ENCODE results near the gene CACNA2D1.

Gene CACNA2D1

DNA sequence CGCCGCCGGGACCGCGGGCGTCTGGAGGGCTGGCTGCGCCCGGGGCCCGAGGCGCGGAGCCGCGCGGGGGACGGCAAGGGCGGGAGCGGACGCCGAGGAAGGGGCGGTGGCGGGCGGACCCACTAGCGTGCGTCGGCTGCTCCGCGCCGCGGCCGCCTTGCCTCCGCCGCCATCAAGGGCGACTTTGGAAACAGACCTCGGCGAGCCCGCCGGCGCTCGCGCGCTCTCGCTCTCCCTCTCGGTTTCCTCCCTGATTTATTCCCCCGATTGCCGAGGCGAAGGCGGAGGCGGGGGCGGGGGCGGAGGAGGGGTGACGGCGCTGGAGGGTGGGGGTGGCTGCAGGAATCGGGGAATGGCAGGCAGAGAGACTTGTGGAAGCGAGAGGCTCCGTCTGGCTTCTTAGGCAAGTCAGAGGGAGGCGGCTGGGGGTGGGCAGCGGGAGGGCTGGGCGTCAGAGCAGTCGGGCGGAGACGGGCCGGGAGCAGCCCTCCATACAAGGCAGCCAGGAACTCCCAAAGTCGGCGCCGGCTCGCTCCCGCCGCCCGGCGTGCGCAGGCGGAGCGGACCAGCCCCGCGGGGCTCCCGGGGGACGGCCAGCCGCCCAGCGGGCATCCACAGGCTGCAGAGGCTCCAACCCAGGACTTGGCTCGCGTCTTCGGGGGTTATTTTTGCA, at the start of gene CACNA2D1:
Gene CACNA2D1, minus strand, starts transcription at position 231 of the 673 bp plus-strand sequence.
- no peak for DNase-seq

DNA sequence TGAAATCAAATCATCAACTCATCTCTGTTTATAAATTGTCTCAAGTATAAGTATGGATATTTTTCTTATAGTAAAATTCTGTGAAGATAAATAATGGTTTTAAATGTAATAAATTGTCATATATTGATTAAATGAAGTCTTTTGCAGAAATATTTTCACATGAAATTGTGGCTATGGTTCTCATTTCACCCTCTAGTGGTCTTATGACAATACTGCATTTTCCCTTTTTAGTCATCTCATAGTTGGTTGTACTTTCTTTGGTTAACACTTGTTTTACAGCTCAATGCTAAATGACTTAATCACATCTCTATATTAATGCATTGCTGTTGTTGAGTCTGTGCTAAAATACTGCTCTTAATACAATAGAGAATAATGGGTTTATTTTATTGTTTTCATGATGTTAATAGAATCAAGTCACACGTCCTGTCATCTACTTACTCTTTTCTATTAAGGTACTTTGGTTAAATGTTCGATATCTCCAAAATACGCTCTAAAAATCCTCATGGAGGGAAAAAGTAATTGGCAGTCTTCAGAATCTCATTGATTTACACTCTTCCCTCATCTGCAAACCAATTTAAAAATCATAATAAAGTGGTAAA, 38.0 kb upstream of the CACNA2D1 start:
- no peak for DNase-seq

DNA sequence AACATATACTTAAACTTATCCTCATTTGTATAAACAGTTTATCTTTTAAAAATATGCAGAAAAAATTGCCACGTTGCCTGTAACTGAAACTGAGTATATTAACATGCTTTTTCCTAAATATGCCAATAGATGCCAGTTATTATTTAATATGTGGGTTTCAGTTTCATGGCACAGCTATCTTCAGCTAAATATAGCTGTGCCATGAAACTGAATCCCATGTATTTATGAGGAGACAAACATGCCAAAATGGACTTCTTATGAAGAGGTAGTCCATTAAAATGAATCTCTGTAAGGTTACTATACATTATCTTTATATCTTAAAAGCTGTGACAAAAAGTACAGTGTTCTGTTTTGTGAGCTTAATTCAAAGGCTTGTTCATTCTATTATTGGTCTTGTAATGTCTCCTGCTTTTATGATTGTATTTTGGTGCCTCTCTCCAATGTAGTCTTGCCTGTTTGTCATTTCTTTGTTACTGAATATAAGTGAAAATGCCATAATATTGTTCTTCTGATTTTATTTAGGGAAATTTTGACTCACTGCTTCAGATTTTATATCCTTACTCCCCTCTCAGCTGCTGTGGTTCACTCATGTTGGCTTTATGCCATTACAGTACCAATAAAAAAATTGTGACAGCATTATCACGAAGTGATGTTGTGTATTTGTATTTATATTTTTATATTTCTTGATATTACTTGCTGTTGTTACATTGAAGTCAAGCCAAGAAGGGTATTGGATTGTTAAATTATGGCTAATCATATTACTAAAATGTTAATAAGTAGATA, 34.3 kb upstream of the CACNA2D1 start:
- no peak for DNase-seq

DNA sequence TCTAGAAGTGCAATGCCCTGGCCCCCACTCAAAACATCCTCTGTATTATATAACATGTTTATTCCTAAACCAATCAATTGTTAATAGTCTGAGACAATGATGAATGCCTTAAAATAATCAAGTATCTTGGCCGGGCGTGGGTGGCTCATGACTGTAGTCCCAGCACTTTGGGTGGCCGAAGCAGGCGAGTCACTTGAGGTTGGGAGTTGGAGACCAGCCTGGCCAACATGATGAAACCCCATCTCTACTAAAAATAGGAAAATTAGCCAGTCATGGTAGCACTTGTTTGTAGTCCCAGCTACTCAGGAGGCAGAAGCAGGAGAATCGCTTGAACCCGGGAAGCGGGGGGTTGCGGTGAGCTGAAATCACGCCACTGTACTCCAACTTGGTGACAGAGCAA, 29.4 kb upstream of the CACNA2D1 start:
- no peak for DNase-seq

DNA sequence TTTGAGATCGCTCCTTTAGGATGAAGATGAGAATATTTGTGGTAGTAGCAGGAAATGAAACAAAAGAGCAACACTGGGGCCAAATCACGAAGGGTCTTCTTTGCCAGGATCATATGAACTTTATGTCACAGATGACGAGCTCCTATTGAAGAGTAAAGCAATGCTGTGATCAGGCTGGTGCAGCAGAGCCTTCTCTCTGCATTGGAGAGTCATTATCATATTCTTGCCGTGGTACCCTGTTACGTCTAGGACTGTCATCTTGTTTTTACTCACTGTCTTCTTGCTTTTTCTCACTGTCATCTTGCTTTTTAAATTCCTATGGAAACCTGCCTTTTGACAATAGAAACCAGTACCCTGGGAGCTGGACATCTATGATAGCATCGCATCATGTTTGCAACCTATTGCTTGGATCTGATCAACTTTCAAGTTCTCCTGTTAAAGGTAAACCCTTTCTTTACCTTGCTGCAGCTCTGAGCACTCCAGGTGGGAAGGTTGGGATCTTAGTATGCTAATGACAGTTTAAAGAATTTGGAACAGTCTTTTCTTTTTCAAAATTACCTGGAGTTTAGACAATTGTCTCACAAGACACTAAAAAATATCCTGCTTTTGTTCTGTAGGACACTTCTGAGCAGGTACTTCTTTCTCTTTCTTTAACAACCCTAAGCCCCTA, 27.9 kb upstream of the CACNA2D1 start:
- no peak for DNase-seq

DNA sequence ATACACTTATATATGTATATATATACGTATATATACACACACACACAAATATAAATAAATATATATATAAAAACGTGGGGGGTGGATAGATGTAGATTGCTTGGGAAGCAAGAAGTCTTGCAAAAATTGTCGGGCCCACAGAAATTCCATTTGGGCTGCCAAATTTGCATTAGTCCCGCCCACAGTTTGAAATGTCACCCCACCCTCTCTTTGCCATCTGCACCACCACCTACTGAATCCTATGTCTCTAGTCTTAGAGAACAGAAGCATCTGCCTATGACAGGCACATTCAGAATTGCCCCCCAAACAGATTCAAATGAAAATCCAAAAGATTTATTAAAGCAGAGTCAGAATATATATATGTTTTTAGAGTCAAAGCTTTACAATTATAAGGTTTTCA, 25.6 kb upstream of the CACNA2D1 start:
- no peak for DNase-seq

DNA sequence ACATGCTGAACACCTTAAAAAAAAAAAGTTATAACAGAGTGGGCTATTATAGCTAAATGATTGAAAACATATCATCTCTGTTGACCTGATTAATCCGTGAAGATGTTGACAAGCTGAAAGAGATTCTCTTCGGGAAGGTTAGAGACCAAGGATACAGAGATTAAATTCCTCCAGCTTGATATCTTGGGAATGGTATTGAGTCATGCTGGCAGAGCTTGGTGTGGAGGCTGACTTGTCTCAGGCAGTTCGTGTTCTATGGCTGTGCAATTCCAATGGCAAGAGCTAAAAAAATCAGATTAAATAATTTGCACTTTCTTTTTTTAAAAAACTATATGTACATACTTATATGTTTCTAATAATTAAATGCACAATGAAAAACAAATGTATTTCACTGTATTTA, 24.9 kb upstream of the CACNA2D1 start:
- DNase-seq: no peak

DNA sequence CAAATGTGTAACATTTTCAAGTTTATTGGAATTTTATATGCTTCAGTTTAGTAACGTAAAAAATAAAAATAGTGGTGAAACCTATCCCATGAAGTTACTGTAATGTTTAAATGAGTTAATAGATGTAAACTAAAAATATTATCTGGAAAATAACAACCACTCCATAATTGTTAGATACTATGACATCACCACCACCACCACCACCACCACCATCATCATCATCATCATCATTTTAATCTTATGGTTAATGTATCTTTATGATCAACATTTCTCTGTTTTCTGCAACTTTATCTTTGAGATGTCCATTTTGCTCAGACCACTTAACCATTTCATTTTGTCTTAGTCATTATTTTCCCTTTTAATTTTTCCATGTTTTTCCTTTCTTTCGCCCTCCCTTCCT, 23.4 kb upstream of the CACNA2D1 start:
- no peak for DNase-seq

DNA sequence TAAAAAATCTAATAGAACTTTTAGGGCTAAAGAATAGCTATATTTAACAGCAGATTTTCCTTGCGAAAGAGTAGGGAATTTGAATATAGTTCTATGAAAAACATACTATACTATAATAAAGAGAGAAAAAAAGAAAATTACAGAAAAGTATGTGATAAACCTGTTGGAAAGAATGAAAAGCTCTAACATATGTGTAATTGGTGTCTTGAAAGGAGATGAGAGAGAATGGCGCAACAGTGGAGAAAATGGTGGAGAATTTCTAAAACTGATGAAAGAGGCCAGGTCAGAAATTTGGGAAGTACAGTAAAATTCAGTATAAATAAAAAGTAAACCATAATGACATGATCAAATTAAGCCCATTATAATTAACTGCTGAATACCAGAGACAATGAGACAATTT, 20.8 kb upstream of the CACNA2D1 start:
- no peak for DNase-seq

DNA sequence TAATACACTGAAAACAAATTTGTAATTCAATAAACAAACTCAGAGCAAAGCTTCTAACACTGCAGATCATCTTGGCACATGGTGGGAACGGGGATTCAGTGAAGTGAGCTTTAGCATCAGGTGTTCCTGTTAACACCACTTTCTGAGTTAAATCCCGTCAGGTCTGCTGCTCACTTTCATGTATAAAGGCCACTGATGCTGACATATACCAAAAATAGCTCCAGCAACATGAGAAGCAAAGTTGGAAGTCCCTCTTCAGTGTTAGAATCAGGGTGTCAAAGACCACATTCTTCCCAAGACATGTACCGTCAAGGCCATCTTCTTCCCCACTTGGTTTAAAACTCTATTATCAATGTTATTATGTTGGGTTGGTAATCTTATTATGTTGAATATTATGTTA, 11.7 kb upstream of the CACNA2D1 start:
- no peak for DNase-seq

DNA sequence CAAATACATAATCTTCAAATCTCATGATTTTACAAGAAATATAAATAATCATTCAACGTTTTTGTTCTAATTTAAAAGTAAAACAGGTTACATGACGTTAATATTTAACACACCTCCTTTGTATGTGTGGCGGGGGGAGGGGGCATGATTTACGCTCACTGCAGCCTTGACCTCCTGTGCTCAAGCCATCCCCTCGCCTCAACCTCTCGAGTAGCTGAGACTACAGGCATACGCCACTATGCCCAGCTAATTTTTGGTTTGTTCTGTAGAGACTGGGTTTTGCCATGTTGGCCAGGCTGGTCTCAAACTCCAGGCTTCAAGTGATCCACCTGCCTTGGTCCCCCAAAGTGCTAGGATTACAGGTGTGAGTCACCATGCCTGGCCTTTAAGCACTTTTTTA, 7.2 kb upstream of the CACNA2D1 start:
- DNase-seq: no peak

DNA sequence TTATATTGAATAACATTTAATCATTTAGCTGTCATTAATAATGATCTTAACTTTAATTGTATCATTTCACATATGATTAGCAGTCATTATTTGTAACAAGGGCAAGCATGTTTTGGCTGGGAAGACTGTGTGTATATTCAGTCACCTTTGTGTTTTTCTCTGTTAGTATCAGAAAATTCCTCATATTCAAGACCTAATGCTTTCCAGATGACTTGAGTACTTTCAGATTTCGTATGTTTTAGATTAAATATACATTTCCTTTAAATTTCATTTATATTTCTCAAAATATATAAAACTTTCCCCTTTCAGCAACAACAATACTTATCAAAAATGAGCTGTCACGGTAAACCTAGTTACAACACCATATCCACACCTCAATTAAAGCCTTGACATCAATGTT, 6.3 kb upstream of the CACNA2D1 start:
- no peak for DNase-seq

DNA sequence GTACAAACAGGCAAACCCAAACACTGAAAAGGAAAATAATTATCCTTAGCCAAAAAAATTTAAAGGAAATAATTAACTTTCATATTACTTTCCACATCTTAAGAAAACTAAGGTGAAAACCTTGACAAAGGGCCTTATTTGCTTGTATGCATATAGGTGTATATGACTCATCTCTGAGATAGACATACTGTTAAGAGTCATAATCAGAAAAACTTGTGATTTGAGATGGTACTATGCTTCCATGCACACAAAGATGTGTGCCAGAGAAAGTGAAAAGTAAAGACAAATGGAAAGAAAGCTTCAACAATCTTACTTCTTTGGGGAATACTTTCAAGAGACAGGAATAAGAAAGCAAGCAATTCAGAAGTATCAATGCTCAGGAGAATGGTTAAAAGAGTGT, 3.3 kb upstream of the CACNA2D1 start:
- DNase-seq: no peak

DNA sequence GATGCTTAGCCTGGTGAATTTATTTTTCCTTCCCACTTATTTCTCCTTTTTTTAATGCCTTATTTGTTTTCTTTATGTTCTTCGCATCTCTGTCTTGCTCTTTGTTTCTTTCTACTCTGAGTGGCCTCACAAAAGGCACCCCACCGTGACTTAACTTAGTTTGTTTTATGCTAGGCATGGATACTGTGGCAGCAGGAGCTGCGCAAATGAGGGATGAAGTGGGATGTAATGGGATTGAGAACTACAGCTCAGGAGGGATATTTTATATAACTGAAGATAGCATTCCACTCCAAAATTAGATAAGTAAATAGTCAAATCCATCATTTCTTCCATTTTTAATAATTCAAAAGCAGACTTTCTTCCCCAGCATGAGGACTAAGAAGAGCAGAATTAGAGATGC, 1.7 kb upstream of the CACNA2D1 start:
- no peak for DNase-seq

DNA sequence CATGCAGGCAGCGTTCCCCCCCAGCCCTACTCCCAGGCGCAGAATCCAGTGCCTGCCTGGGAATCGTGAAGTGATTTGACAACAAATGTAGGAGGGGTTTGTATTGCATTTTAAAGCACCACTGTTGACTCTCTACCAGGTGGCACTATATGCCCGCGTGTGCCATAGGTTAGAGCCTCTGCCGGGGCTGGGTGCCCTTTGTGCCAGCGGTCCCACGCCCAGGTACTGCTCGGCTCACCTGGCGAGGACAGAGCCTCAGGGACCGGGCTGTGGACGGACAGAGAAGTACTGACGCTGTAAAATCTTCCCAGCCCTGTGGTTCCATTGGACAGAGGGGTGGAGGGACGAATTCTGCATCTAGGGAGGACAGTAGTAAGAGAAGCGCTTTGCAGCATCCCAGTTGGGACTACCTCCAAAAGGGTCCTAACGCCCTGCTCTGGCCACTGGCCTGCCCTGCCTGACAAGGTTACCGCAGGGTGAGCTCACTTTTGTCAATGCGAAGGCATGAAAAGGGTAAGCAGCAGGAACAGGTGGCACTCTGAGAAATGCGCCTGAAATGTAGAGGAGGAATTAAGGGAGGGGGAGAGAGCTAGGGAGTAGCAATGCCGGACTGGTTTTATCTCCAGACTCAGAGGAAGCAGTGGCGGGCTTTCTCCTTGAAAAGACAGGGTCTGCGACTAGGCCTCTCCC, 788 bp upstream of the CACNA2D1 start:
- DNase-seq: no peak

DNA sequence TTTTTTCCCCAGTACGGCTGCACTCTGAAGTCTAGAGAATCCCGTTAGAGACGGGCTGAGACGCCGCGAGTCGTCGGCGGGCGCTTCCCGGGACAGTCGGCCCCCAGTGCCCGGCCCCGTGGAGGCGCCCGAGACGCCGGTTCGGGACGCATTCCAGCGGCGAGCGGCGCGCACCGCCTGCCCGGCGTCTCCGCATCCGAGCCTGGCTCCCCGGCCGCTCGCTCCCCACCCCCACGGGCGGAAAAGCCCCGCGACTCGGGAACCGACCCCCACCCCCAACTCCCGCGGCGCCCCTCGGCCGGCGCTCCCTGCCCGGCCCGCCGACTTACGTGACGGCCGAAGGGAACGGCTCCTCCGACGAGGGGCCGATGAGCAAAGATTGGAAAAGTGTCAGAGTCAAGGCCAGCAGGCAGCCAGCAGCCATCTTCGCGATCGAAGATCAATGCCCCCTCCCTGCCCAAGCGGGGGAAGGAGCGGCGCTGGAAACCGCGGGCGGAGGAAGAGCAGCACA, 486 bp downstream of the CACNA2D1 start:
- DNase-seq: no peak

DNA sequence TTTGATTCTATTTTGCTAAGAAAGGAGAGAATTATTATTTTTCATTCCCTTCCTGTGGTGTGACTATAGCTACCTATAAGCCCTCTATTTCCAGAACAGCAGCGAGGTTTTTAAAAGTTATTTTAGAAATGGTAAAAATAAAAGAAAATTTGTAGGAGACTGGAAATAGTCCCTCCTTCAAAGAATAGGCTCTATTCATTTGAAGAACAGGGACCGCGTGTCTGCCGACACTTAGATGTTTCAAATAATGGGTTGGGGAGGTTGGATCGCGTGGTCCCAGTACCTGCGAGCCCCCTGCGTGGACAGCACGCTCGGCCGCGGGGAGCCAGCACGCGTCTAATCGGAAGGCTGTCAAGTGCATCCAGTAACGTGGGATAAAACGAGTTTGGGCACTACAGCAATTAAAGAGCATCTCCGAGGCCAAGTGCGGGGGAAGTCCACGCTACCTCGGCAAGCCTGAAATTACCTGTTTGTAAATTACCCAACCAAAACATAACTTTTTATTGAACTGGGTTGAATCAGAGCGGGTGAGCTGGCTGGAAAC, 1.0 kb downstream of the CACNA2D1 start:
- no peak for DNase-seq

DNA sequence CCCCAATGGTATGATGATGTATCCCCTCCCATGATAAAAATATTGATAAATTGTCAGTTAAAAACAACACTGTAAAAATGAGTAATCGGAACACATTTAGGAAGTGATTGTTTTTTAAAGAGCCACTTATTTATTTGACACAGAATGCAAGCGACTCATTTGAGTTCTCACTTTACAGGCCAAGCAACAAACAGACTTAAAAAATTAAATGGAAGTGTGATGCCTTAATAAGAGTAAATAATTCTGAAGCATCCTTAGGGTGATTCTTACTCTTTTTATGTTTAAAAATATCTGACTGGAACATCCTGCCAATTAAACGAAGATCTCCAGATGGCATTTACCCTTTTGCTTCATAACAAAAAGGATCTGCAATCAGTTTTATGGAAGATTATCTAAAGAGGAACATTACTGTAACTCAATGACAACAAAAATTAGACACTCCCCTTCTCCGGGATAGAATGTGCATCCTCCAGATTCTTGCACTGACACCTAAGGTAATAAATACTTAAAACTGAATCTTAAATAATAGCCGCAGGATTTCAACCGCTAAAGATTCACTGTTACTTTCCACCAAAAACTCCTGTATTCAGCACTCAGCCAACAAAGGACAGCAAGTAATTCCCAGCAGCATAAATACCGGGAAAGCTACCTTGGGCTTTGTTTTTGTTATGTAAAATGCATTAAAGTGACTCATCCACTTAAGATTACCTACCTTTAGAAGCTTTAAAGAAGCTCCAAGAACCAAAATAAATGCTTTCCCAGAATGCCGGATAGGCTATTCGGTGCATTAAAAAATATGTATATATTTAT, 1.7 kb downstream of the CACNA2D1 start:
- DNase-seq: no peak

DNA sequence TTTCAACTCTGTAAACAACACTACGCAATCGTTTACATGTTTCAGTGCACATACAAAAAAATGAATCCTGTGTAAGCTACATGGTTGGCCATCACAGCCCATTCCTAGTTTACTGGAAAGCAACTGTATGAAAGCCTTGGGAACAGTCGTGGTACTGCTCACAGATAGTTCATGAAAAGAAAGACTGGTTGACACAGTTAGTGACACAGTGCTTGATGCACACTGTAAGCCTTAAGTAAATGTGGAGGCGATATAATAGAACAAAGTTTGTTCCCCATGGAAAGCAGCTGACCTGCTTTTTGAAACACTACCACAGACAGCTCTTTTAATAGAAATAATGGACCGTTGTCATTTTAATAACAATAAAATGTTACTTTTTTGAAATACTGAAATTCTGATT, 5.1 kb downstream of the CACNA2D1 start:
- no peak for DNase-seq

DNA sequence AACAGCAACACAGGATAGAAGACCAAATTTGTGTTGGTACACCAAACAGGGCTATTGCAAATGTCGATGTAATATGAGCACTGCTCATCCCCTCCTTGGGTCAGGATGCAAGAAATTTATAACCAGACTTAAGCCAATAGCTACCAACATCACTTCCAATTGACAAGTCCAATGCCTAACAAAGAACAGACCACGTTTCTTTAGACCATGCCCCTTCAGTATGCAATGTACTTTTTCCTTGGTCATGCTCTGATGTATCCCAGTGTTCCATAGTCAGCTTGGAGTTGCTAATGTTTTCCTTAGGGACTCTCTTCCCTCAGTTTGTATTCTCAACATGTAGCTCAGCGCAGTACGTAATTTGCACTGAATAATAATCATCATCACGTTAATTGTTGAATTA, 7.8 kb downstream of the CACNA2D1 start:
- no peak for DNase-seq

DNA sequence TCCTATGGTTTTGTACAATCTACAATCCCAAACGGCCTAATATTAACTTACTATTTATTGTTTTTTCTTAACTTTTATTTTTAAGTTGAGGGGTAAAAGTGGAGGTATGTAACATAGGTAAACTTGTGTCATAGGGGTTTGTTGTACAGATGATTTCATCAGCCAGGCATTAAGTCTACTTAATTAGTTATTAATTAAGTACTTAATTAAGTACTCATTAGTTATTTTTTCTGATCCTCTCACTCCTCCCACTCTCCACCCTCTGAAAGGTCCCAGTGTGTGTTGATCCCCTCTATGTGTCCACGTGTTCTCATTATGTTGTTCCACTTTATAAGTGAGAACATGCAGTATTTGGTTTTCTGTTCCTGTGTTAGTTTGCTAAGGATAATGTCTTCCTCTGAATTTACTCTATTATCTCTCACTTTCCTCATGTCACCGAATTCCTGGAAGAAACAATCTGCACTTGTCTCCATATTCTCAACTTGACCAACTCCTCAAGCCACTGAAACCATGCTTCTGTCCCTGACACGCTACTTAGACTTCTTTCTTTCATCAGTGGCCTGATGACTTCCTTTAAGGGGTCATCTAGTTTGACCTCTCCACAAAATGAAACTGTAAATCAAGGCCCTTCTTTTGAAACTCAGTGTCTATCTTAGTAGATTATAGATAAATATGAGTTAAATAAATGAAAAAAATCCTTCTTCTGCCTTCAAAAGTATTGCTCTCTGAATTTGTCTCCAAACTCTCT, 9.1 kb downstream of the CACNA2D1 start:
- no peak for DNase-seq
